Upper lobe of left lung (tissue), 6 donors: Measurements from ENCODE around the gene CPAMD8. TPM values are rescaled to one million over a fixed set of nuclear protein-coding genes. Genes with fewer than 3 reads are reported as not detected.

Experiments
- ATAC-seq, 2 donors: fragments of 200-7000 bp; cut with Tn5 transposase; one replicate each; pipeline ENCODE4 v1.9.1; 2022; ENCODE audit warnings: mild to moderate bottlenecking in 2 of 2, moderate library complexity in 2 of 2; ENCODE audit not compliant: low FRiP score in 2 of 2
- DNase-seq, 2 donors: peaks; one replicate each; pipeline ENCODE4 v3.0.0-alpha.2; 2019 to 2020
- H3K27ac ChIP-seq, 4 donors: fragments of 200-600 bp; sonication (generic); one replicate each; pipeline ENCODE4 v1.5.1; 2016 to 2019
- H3K27me3 ChIP-seq, 4 donors: fragments of 200-600 bp; sonication (generic); one replicate each; pipeline ENCODE4 v1.5.1; 2017 to 2019
- H3K36me3 ChIP-seq, 4 donors: fragments of 200-600 bp; sonication (generic); one replicate each; pipeline ENCODE4 v1.5.1; 2016 to 2019
- H3K4me1 ChIP-seq, 4 donors: fragments of 200-600 bp; sonication (generic); one replicate each; pipeline ENCODE4 v1.5.1; 2018 to 2019
- H3K4me3 ChIP-seq, 4 donors: fragments of 200-600 bp; sonication (generic); one replicate each; pipeline ENCODE4 v1.5.1; 2017 to 2019; ENCODE audit warnings: mild to moderate bottlenecking in 2 of 4, moderate library complexity in 1 of 4
- H3K9me3 ChIP-seq, 4 donors: fragments of 200-600 bp; sonication (generic); one replicate each; pipeline ENCODE4 v1.5.1; 2018 to 2019
- CTCF ChIP-seq, 6 experiments: fragments of 450-650 bp in 4 of 6; fragments of 200-600 bp in 2 of 6; sonication (generic) in 2 of 6; IDR thresholded peaks; one replicate each; pipeline ENCODE4 v1.5.1; 2016 to 2019; ENCODE audit warnings: antibody characterized with exemption in 6 of 6
- EP300 ChIP-seq, 4 donors: sonication (generic); formaldehyde crosslinking; IDR thresholded peaks; one replicate each; pipeline ENCODE4 v1.5.1; 2017; ENCODE audit warnings: antibody characterized with exemption in 4 of 4, control low read depth in 2 of 4
- POLR2A ChIP-seq, 4 donors: fragments of 450-650 bp; IDR thresholded peaks; one replicate each; pipeline ENCODE4 v1.5.1; 2016 to 2017; ENCODE audit warnings: antibody characterized with exemption in 4 of 4, mild to moderate bottlenecking in 2 of 4
- POLR2AphosphoS5 ChIP-seq, 2 donors: sonication (generic); formaldehyde crosslinking; IDR thresholded peaks; one replicate each; pipeline ENCODE4 v1.5.1; 2017; ENCODE audit warnings: antibody characterized with exemption in 2 of 2
- WGBS, 2 donors: methylation state at CpG; one replicate each; pipeline ENCODE4 v1.1.5; 2017 to 2018; 5-methylcytosine and 5-hydroxymethylcytosine counted together
- total RNA-seq, 6 donors: library from RNA; depleted of rRNA in 4 of 6; stranded (reverse); fragments of >200 nt in 4 of 6; gene quantifications; one replicate each; pipeline versions ENCODE4 v1.1.0 to v1.2.1, GENCODE V29; 2016 to 2021
- donor health status: DM: no; HTN: no; CAD: no; lungs with moderate emphysema.
- donor health status: DM: no; HTN: yes; CAD: no; lungs with severe emphysema.

Gene CPAMD8
- total RNA-seq, 6 donors from 2014 or later: 35.8 to 262 (median 61.1) TPM

GRCh38 chr19:16946951-16947940 lies 79.4 kb downstream of the CPAMD8 start:
- no peaks in the 10 kb centered on the region for H3K9me3 ChIP-seq
- DNase-seq: peak in 1 of 2 donors; percentile 12
- 92 to 98% methylated on average over 13 to 14 of the region's 16 CpGs for WGBS, 2 donors
- no peaks in the 10 kb centered on the region for H3K27me3 ChIP-seq
- no peaks in the 10 kb centered on the region for H3K36me3 ChIP-seq
- peaks cover 0 to 2% (median 0%) of the 10 kb centered on the region in 4 donors for H3K4me1 ChIP-seq
- no peak for ATAC-seq
- no peak overlapping the region for H3K27ac ChIP-seq
- no peak overlapping the region for H3K4me3 ChIP-seq
- TF ChIP-seq POLR2A (IDR thresholded peaks at IDR 0.05) (no peak), EP300 (IDR thresholded peaks at IDR 0.05) (no peak), POLR2AphosphoS5 (IDR thresholded peaks at IDR 0.05) (no peak), CTCF (IDR thresholded peaks at IDR 0.05) (no peak)

- H3K27ac ChIP-seq: no peak overlapping the region
- no peak for TF ChIP-seq POLR2AphosphoS5 (IDR thresholded peaks at IDR 0.05)
- TF ChIP-seq POLR2A (IDR thresholded peaks at IDR 0.05): no peak
- no peaks in the 10 kb centered on the region for H3K27me3 ChIP-seq
- no peak overlapping the region for H3K4me3 ChIP-seq
- DNase-seq: peak in 1 of 2 donors; percentile 3
- H3K36me3 ChIP-seq: no peaks in the 10 kb centered on the region
- peaks cover 0 to 2% (median 0%) of the 10 kb centered on the region in 4 donors for H3K4me1 ChIP-seq
- ATAC-seq: no peak
- H3K9me3 ChIP-seq: no peaks in the 10 kb centered on the region
- 86 to 91% methylated on average over 8 of the region's 8 CpGs for WGBS, 2 donors
Measured at GRCh38 chr19:16945762-16946465, 80.7 kb downstream of the CPAMD8 start.

GRCh38 chr19:16945364-16945714 lies 81.3 kb downstream of the CPAMD8 start:
- Histone ChIP-seq H3K9me3 (no peaks in the 10 kb centered on the region), H3K4me3 (no peak overlapping the region), H3K36me3 (no peaks in the 10 kb centered on the region), H3K27me3 (no peaks in the 10 kb centered on the region), H3K4me1 (peaks cover 0 to 2% (median 0%) of the 10 kb centered on the region in 4 donors), H3K27ac (no peak overlapping the region)
- TF ChIP-seq POLR2AphosphoS5 (IDR thresholded peaks at IDR 0.05) (no peak), POLR2A (IDR thresholded peaks at IDR 0.05) (no peak), EP300 (IDR thresholded peaks at IDR 0.05) (no peak), CTCF (IDR thresholded peaks at IDR 0.05) (no peak)
- 84 to 91% methylated on average over 11 of the region's 11 CpGs for WGBS, 2 donors
- ATAC-seq: no peak
- DNase-seq: peak in 1 of 2 donors; percentile 17

GRCh38 chr19:16944626-16945363 lies 81.8 kb downstream of the CPAMD8 start:
- peaks cover 0 to 2% (median 0%) of the 10 kb centered on the region in 4 donors for H3K4me1 ChIP-seq
- H3K9me3 ChIP-seq: no peaks in the 10 kb centered on the region
- WGBS, 2 donors: 72 to 82% methylated on average over 4 to 12 of the region's 14 CpGs
- H3K36me3 ChIP-seq: no peaks in the 10 kb centered on the region
- no peak overlapping the region for H3K4me3 ChIP-seq
- H3K27me3 ChIP-seq: no peaks in the 10 kb centered on the region
- peak in 1 of 2 donors; percentile 4 for ATAC-seq
- DNase-seq: peak in 1 of 2 donors; percentile 20
- TF ChIP-seq CTCF (IDR thresholded peaks at IDR 0.05): no peak
- TF ChIP-seq POLR2AphosphoS5 (IDR thresholded peaks at IDR 0.05): no peak
- no peak for TF ChIP-seq POLR2A (IDR thresholded peaks at IDR 0.05)
- TF ChIP-seq EP300 (IDR thresholded peaks at IDR 0.05): no peak
- no peak overlapping the region for H3K27ac ChIP-seq
